NCI-H1417 treated with DMSO at 0.1 percent for 48 hours (cell line): Measurements from ENCODE around the gene CS.

Experiments used
- DNase-seq: peaks from one replicate; lab custom pipeline; 2025; lab: John Stamatoyannopoulos, UW

Gene CS

GRCh38 chr12:56247923-56248322 is 52.2 kb downstream of the CS start:
- no peak for DNase-seq

GRCh38 chr12:56244494-56244893 is 55.6 kb downstream of the CS start:
- DNase-seq, result no peak

GRCh38 chr12:56243731-56244181 is 56.4 kb downstream of the CS start:
- no peak for DNase-seq

- no peak for DNase-seq
Measured at GRCh38 chr12:56242986-56243385, 57.1 kb downstream of the CS start.

GRCh38 chr12:56241424-56242303 is 58.5 kb downstream of the CS start:
- DNase-seq, result no peak

- no peak for DNase-seq
Measured at GRCh38 chr12:56237552-56237951, 62.6 kb downstream of the CS start.

GRCh38 chr12:56236985-56237384 is 63.1 kb downstream of the CS start:
- no peak for DNase-seq

GRCh38 chr12:56236091-56236490 is 64.0 kb downstream of the CS start:
- no peak for DNase-seq

GRCh38 chr12:56234746-56235436 is 65.2 kb downstream of the CS start:
- no peak for DNase-seq

GRCh38 chr12:56231184-56231582 is 68.9 kb downstream of the CS start:
- no peak for DNase-seq

GRCh38 chr12:56230432-56231183 is 69.5 kb downstream of the CS start:
- DNase-seq, result no peak

- no peak for DNase-seq
Measured at GRCh38 chr12:56229916-56230431, 70.2 kb downstream of the CS start, which contains the start of gene SLC39A5. SLC39A5 (plus strand) TSS chr12:56230051; CDS start chr12:56231275, 1,224 bp downstream.

- no peak for DNase-seq
Measured at GRCh38 chr12:56229082-56229481, 71.0 kb downstream of the CS start.

- no peak for DNase-seq
Measured at GRCh38 chr12:56224954-56225353, 75.2 kb downstream of the CS start.

- DNase-seq, result peak; percentile 94
Measured at GRCh38 chr12:56224102-56224701, 75.9 kb downstream of the CS start, which contains the start of gene NABP2. NABP2 (plus strand) TSS chr12:56224342; CDS start chr12:56224857, 515 bp downstream.

- DNase-seq, result no peak
Measured at GRCh38 chr12:56223571-56224101, 76.5 kb downstream of the CS start.

- no peak for DNase-seq
Measured at GRCh38 chr12:56222531-56222895, 77.6 kb downstream of the CS start.

GRCh38 chr12:56221757-56222530 is 78.2 kb downstream of the CS start, which contains the start of gene RNF41:
RNF41 (minus strand) TSS chr12:56221922; CDS start chr12:56214047, 7,875 bp downstream.
- peak; percentile 92 for DNase-seq
